Left kidney (tissue), 2 donors: ENCODE results near the gene PTTG2. TPM values are rescaled to one million over a fixed set of nuclear protein-coding genes. Genes with fewer than 3 reads are reported as not detected.
"Not testable (repeated sequence)": the region's sequence is repeated elsewhere in the genome, so short reads cannot be mapped to it uniquely, and the experiment has no call there.

Source experiments
- DNase-seq: peaks from one replicate; pipeline ENCODE4 v3.0.0-alpha.2; 2013
- polyA plus RNA-seq: library from polyadenylated mRNA; unstranded; fragments of 120-200 nt; gene quantifications from one replicate; pipeline ENCODE4 v1.2.1, GENCODE V29; 2013; ENCODE audit not compliant: insufficient read length

PTTG2 gene
- polyA plus RNA-seq, 1 donor: not detected

- DNase-seq: no peak
These were observed 3.3 kb upstream of the PTTG2 start for GRCh38 chr4:37956941-37957340.

GRCh38 chr4:37958932-37959331 lies 1.3 kb upstream of the PTTG2 start:
- no peak for DNase-seq

GRCh38 chr4:37960679-37961450 lies 667 bp downstream of the PTTG2 start:
- DNase-seq: no peak

- DNase-seq: no peak
These were observed 4.7 kb downstream of the PTTG2 start for GRCh38 chr4:37964734-37965457.

- no peak for DNase-seq
These were observed 5.8 kb downstream of the PTTG2 start for GRCh38 chr4:37966044-37966443.

- no peak for DNase-seq
These were observed 7.5 kb downstream of the PTTG2 start for GRCh38 chr4:37967736-37968135.

GRCh38 chr4:37968747-37969146 lies 8.5 kb downstream of the PTTG2 start:
- DNase-seq: no peak

- DNase-seq: no peak
These were observed 10.5 kb downstream of the PTTG2 start for GRCh38 chr4:37970702-37971101.

GRCh38 chr4:37971202-37971601 lies 11.0 kb downstream of the PTTG2 start:
- no peak for DNase-seq

- DNase-seq: no peak
These were observed 13.2 kb downstream of the PTTG2 start for GRCh38 chr4:37973441-37973840.

GRCh38 chr4:37975321-37975822 lies 15.2 kb downstream of the PTTG2 start:
- not testable (repeated sequence) for DNase-seq

GRCh38 chr4:37976507-37976906 lies 16.3 kb downstream of the PTTG2 start:
- DNase-seq: no peak

GRCh38 chr4:37976991-37977470 lies 16.8 kb downstream of the PTTG2 start:
- DNase-seq: peak; percentile 84

GRCh38 chr4:37977471-37978247 lies 17.5 kb downstream of the PTTG2 start:
- no peak for DNase-seq

GRCh38 chr4:37978248-37978924 lies 18.2 kb downstream of the PTTG2 start:
- DNase-seq: no peak

- DNase-seq: no peak
These were observed 20.0 kb downstream of the PTTG2 start for GRCh38 chr4:37980246-37980645.

- no peak for DNase-seq
These were observed 21.2 kb downstream of the PTTG2 start for GRCh38 chr4:37981425-37981824.

- DNase-seq: no peak
These were observed 21.9 kb downstream of the PTTG2 start for GRCh38 chr4:37981844-37982720.

- no peak for DNase-seq
These were observed 22.5 kb downstream of the PTTG2 start for GRCh38 chr4:37982736-37983135.

GRCh38 chr4:37983951-37984350 lies 23.8 kb downstream of the PTTG2 start:
- DNase-seq: no peak
